D721Med (cell line): Measurements from ENCODE around the gene NOS2.
"Not testable (repeated sequence)": the region's sequence is repeated elsewhere in the genome, so short reads cannot be mapped to it uniquely, and the experiment has no call there.

Experiments
- DNase-seq: peaks from one replicate; pipeline ENCODE4 v3.0.0; 2011; ENCODE audit warnings: low spot score; ENCODE audit not compliant: insufficient read length
- FAIRE-seq: peaks from 2 replicates; lab custom pipeline; 2011; peaks lifted over from hg19 to GRCh38; lab: Jason Lieb, UNC
- TF ChIP-seq, protein P1 (sequence below): IDR thresholded peaks from 2 replicates; pipeline ENCODE4 v1.5.1; 2012; ENCODE audit warnings: mild to moderate bottlenecking, control low read depth; ENCODE audit not compliant: insufficient read depth; ENCODE audit errors: missing control alignments

Gene NOS2

DNA sequence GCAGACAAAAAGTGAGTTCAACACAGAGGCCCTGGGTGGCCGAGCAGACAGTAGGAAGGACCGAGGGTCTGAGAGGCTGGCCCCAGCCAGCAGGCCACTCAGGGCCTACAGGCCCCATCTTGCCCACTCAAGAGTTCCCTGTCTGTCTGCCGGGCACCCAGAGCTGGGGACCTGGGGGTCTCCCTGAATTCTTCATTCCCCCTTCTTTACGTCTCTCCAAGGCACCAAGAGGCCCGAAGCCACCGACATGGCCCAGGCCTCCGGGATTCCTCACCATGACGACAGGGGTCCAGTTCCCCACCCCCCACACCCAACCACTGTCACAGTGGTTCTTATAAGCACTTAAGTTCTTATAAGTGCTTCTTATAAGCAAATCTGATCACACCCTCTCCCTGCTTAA lies 49.2 kb downstream of the NOS2 start:
- TF ChIP-seq, protein P1, sequence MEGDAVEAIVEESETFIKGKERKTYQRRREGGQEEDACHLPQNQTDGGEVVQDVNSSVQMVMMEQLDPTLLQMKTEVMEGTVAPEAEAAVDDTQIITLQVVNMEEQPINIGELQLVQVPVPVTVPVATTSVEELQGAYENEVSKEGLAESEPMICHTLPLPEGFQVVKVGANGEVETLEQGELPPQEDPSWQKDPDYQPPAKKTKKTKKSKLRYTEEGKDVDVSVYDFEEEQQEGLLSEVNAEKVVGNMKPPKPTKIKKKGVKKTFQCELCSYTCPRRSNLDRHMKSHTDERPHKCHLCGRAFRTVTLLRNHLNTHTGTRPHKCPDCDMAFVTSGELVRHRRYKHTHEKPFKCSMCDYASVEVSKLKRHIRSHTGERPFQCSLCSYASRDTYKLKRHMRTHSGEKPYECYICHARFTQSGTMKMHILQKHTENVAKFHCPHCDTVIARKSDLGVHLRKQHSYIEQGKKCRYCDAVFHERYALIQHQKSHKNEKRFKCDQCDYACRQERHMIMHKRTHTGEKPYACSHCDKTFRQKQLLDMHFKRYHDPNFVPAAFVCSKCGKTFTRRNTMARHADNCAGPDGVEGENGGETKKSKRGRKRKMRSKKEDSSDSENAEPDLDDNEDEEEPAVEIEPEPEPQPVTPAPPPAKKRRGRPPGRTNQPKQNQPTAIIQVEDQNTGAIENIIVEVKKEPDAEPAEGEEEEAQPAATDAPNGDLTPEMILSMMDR: no peak

DNA sequence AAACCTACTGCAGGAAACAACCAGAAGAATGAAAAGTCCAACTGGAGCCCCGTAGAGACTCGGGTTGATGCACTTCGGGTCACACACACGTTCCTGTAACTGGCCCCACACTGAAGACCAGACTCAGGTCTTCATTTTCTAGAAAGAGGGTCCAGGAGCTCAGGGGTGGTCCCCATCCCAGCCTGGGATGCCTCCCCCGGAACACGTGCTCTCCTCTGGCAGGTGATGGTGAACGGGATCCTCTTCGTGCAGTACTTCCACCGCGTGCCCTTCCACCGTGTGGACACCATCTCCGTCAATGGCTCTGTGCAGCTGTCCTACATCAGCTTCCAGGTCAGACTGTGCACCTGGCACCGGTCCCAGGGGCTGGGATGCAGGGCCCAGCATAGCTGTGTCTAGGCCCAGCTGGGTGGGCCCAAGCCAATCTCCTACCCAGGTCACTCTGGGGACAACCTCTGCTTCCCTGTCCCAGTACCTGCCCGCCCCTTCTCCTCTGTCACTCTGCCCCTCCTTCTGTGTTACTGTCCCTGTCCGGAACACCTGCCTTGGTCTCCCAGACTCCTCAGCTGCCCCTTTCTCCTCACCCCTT lies 50.7 kb downstream of the NOS2 start:
- not testable (repeated sequence) for FAIRE-seq, DNase-seq

More for the DNA sequence above, 49.2 kb downstream of the NOS2 start:
- DNase-seq: no peak
- FAIRE-seq: no peak

DNA sequence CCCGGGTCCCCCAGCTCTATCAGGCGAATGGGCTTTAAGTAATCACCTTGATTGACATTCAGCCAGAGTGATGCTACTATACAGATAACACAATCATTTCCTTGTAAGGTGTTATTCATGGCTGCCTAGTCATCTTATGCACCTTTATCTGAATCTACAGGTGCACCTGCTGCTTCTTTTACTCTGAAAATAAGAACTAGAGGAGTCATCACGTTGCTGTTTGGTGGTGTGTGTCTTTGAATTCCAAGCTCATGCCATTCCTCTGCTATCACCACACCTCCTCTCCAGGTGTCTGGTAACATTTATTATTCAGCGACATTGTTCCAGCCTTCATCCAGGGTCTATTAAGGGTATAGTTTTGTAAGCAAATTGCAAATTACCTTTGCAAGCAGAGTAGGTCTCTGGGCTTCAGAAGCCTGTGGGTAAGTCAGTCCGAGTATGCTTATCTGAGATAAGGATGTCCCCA lies 51.9 kb downstream of the NOS2 start:
- FAIRE-seq (no peak), DNase-seq (no peak)
- TF ChIP-seq, protein P1: no peak

DNA sequence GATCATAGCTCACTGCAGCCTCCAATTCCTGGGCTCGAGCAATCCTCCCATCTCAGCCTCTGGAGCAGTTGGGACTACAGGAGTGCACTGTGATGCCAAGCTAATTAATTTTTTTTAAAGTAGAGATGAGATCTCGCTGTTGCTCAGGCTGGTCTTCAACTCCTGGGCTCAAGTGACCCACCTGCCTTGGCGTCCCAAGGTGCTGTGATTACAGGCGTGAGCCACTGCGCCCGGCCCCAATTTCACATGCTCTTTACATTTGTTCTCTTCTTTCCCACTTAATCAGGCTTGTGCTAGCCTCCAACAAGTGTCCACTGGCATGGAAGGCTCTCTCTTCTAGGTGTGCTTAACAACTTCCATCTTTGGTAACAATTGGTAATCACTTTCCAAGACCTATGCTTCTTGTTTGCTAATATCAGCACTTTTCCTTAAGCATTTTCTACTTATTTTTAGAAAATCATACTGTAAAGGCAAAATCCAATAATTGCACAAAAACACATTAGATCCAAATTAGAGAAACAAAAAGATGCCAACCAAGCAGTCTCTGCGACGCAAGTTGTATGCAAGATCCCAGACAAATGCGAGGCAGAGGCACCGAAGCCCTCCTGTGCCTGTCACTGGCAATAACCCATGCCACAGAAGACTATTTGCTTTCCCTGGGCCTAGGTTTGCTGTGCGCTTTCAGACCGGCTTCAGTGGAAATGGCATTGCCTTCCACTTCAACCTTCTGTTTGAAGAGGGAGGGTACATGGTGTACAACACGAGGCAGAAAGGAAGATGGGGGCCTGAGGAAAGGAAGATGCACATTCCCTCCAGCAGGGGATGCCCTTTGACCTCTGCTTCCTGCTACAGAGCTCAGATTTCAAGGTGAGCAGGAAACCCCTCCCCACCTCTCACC lies 52.6 kb downstream of the NOS2 start:
- DNase-seq (no peak), FAIRE-seq (no peak)
- TF ChIP-seq, protein P1: peak; percentile 3

DNA sequence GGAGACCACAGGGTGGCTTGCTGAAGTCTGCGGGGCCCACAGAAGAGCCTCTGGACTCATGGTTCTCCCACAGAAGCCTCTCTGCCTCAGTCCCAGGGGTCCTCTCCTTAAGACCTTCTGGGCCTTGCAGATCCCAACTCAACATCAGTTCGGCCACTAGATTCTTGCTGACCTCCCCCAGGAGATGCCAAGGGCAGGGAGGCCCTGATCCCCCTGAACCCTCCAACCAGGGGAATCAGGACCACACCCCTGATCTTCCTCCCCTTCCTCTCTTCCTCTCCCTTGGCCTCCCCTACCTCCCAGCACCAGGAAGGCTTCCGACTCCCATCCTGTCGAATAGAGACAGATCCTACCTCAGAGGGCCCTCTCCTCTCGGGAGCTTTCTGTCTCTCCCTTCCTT lies 53.4 kb downstream of the NOS2 start:
- FAIRE-seq: no peak
- TF ChIP-seq, protein P1: no peak
- DNase-seq: no peak

DNA sequence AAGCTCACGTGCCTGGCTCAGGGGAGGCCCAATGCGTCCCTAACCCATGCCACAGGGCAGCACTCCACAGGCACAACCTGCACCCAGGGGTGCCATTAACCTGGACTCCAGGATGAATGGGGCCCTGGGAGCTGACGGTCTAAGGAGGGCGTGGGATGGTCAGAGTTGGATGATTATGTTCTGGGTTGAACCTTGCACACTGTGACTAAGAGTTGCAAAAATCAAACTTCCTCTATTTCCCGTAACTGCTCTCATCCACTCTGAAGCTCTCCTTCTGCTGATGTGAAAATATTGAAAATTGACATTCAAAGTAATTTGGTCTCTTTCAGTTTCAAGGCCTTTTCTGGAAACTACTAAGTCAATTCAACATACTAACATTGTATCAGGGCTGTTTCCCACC lies 54.0 kb downstream of the NOS2 start:
- not testable (repeated sequence) for DNase-seq, FAIRE-seq

DNA sequence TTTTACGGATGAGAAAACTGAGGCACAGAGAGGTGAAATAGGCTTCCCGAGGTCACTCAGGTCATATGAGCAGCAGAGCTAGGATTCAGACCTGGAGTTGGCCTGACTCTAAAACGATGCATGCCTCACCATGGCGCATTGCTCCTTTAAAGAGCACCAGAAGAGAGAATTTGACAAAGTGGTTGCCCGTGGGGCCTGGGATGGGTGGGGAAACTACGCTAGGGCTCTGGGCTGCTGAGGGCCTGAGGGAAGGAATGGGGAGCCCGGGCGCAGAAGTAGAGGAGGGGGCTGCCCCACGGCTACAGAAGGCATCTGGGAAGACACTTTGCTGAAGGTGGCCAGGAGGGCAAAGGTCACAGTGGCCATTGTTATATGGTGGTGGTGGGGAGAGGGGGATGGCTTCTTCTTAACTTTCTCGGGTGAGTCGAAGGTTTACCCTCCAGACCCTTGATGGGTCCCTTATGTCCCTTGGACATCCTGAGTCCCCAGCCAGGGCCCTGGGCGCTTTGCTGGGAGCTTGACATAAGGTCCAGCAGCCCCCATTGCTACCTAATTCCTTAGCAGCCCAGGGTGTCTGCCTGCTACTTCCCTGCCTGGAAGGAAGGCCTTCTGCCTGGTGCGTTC lies 55.0 kb downstream of the NOS2 start:
- FAIRE-seq, DNase-seq: not testable (repeated sequence)

DNA sequence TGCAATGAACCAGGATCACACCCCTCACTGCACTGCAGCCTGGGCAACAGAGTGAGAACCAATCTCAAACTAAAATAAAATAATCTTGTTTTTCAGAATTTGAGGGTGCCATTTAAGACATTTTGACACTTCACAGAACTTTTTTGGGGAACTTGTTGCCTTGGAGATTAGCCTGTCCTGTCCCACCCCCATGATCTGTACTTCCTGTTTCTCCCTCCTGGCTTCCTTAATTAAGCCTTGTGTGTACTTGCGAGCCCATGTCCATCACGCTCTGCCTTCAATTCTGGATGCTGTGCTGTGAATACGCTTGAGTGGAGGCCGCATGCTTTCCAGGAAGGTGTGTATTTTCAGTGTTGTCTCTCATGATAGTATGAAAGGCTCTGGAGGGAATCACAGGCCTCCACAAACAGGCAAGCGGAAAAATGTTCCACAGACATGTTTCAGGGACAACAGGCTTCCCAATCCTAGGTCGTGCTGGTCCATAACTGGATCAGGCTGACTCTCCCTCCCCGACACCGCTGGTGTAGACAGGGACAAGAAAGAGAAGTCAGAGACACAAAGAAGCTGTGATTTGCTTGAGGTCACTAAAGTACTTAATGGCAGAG lies 56.9 kb downstream of the NOS2 start:
- no peak for DNase-seq
- TF ChIP-seq, protein P1: no peak
- FAIRE-seq: no peak
